ENCODE measurements around the gene TAS2R46.

DNA sequence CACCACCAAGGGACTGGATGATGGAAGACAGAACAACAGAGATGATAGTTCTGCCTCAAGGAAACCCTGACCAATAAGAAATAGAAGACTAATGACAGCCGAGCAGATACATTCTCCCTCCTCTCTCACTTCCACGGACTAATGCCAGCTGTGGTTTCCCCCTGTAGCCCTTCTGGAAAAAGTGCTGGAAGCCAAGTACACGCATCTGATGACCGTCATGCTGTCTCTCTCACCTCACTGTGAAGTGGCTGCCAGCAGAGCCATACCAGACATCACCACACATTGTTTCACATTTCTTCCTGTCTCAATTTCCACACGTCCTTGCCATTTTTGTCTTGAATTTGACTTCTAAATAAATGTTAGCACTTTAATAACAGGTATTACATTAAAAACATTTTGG, 27.2 kb upstream of the TAS2R46 start:
- TF ChIP-seq CTCF (conservative IDR thresholded peaks at IDR 0.05; ENCODE audit: low read length) (no peak), EZH2phosphoT487 (IDR thresholded peaks at IDR 0.05; ENCODE audit: borderline replicate concordance, low read depth, low read length) (no peak)
